GM12874 (cell line): ENCODE data around the gene MAN1A1.

ENCODE experiments used
- TF ChIP-seq, protein P1 (sequence below): IDR thresholded peaks from 2 replicates; pipeline ENCODE4 v1.5.1; 2011; ENCODE audit warnings: low read depth, mild to moderate bottlenecking, control low read depth, low read length, moderate library complexity; ENCODE audit not compliant: insufficient read depth

Gene MAN1A1

DNA sequence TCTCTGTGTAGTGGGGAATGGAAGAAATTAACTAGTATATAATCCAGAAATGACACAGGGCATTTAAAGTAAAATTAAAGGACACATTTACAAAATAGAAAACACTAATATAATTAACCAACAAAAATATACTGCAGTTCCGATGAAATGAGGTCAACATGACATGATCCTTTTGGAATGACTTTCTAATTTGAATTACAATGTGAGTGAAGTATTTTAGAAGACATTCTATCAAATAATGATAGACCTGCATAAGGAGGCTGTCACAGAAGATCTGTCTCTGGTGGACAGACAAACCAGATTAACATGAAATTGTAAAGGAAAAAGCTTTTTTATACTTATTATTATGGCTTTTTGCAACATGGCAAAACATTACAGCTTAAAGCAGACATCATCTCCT is 170.5 kb downstream of the MAN1A1 start:
- TF ChIP-seq, protein P1, sequence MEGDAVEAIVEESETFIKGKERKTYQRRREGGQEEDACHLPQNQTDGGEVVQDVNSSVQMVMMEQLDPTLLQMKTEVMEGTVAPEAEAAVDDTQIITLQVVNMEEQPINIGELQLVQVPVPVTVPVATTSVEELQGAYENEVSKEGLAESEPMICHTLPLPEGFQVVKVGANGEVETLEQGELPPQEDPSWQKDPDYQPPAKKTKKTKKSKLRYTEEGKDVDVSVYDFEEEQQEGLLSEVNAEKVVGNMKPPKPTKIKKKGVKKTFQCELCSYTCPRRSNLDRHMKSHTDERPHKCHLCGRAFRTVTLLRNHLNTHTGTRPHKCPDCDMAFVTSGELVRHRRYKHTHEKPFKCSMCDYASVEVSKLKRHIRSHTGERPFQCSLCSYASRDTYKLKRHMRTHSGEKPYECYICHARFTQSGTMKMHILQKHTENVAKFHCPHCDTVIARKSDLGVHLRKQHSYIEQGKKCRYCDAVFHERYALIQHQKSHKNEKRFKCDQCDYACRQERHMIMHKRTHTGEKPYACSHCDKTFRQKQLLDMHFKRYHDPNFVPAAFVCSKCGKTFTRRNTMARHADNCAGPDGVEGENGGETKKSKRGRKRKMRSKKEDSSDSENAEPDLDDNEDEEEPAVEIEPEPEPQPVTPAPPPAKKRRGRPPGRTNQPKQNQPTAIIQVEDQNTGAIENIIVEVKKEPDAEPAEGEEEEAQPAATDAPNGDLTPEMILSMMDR = no peak

DNA sequence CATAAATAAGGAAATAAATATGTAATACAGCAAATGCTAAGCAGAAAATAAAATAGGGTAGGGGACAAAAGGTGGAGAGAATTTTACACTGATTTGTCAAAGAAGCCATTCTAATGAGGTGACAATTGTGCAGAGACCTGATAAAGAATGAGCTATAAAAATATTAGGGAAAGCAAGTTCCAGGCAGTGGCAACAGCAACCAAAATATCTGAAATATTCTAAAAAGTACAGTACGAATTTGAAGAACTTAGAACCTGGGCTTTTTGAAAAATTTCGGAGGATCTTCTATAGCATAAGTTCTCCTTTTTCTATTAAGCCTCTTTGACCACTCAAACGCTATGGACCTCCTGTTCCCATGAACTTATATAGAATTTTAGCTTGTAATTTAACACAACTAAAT is 173.1 kb downstream of the MAN1A1 start:
- TF ChIP-seq, protein P1 = no peak

DNA sequence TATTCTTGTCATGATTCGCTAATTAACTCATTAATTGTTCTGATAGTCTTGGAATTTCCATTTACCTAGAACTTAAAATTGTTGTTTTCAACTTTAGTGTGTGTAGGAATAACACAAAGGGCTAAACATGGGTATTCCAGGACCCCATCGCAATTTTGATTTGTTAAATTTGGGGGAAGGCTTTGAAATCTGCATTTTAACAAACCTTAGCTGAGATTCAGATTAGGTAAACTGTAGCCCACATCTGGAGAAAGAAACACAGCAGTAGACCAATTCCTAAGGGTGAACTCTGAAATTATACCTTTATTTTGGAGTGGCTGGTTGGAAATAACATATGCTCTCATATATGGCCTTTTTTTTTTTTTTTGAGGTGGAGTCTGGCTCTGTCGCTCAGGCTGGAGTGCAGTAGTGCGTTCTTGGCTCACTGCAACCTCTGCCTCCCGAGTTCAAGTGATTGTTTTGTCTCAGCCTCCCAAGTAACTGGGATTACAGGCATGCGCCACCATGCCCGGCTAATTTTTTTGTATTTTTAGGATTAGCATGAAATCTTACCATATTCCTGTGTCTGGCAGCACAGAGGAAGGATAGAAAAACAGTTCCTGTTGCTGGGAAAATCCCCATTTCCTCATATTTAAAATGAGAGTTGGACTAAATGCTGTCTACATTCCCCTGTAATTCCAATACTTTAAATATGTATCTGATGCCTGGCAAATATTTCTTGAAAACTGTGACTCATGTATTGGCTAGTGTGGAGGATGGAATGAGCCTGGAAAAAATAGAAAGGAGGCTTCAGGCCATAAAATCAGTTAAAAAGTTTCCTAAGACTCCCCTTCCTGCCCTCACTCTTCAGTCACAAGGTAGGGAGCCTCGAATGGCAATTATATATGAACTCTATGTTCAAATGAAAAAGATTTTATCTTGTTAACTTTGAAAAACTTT is 174.4 kb downstream of the MAN1A1 start:
- TF ChIP-seq, protein P1 = no peak

DNA sequence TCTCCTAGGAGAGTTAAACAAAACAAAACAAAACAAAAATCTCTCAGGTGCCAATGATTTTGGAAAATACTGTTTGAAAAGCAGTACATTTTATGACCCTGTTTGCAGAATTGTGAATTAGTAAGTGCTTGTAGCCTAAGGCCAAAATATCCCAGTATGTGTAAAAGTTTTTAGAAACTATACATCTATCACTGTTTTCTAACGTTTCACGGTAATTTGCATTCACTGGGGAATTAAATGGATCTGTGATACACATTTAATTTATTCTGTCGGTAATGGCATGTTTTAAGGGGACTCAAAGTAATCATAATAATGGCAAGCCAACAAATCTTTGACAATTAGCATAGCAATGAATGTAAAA is 175.5 kb downstream of the MAN1A1 start:
- TF ChIP-seq, protein P1 = no peak

DNA sequence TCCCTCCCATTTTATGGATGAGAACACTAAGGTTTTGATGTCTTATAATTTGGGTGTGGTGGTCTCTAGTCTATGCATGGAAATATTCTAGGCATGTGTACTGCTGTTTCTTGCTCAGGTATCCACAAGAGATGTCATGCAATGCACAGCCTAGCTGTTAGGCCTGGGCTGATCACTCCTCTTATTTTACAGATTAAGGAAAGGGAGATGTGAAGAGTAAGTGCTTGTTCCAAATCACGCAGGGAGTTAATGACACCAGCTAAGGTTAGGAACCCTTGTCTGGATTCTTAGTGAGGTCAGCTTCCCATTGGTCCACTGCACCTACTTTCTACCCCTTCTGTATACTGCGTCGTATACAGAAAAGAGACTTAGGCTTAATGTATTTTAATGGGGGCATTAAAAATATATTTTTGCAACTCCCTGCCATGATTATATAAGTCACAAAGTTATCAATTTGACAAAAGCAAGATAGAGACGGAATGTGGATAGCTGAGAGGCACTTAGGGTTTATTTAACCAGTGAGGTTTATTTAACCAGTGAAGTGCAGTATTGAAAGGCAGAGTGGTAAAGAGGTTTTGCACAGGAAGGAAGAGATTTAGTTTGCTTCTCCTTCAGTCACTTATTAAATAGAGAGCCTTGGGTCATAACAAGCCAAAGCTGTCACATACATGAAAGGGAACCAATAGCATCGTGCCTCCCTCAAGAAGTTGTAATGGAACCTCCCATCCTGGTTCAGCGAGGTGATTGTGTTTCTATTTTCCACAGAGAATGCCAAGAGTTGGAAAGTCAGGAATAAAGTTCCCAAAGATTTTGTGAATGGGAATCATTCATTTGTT is 176.1 kb downstream of the MAN1A1 start:
- TF ChIP-seq, protein P1 = no peak

DNA sequence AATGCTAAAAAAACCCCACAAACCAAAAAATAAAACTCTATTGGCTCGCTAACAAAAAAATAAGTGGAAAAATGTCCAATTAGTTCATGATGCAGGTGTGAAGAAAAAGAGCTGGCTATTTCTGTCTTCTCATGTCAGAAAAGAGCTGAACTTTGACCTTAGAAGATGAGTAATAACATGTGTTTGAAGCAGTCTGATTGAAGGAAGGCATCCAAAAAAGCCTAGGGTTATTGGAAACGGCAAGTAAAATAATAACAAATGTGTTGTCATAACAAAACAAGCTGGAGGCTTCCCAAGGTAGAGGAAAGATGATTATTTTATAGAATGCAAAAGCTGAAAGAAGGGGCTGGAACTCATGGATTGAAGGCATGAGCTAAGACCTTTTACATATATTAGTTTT is 176.7 kb downstream of the MAN1A1 start:
- TF ChIP-seq, protein P1 = no peak

DNA sequence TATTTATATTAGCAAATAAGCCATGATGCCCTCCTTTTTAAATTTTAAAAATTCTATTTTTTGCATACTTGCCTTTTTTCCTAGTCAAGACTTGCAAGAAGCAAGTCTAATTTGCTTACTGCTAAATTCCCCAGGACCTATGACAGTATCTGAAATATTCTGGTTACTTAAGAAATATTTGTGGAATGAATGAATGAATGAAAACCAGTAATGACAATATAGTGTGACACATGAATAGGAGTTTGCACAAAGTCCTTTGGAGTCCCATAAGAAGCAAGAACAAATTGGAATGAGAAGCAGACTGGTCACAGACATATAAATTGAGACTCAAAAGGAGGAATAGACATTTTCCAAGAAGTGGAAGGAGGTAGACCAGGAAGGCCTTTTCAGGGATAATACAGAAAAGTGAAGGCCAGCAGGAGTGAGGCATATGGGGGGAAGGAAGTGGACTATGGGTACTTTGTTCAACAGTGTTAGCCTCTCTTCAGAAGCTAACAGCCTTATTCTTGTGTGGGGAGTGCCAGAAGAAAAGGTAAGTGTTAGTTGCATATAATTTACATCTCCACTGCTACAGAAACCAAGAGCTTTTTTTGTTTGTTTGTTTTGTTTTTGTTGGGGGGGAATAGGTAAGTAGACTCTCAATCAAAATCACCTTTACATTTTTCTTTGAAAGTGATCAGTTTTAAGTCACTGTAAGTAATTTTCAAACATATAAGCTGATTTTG is 177.5 kb downstream of the MAN1A1 start:
- TF ChIP-seq, protein P1 = no peak
